ENCODE data around the gene UBAC1. TPM values are rescaled to one million over a fixed set of nuclear protein-coding genes. Genes with fewer than 3 reads are reported as not detected.

UBAC1 gene
- total RNA-seq, 1 donor from 2014 or later, result 30.1 TPM

DNA sequence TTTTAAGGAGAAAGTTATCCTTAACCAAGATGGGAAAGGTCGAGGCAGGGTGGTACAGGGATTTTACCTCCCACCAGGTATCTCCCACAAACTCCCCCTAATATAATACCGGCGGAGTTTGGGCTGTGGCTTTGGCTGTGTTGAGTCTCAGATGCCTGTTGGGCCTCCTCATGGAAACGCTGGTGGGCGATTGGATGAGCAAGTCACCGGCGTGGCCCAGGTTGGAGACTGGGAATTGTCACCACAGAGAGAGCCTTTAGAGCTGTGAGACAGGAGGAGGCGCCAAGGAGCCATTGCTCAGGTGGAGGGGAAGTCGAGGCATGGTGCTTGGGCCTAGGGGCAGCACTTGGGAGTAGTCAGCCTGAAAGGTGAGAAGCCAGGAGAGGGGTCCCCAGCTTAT lies 50.4 kb downstream of the UBAC1 start:
- intact Hi-C loops (cut with DNase I), result no loop called here
- Histone ChIP-seq H3K36me3 (peaks cover 6% of the 10 kb centered on the region), H3K4me1 (peaks cover 22% of the 10 kb centered on the region), H3K4me3 (no peak overlapping the region), H3K27ac (no peak overlapping the region), H3K27me3 (no peaks in the 10 kb centered on the region), H3K9me3 (peaks cover 7% of the 10 kb centered on the region)
- no peak for ATAC-seq
- TF ChIP-seq, protein P1, sequence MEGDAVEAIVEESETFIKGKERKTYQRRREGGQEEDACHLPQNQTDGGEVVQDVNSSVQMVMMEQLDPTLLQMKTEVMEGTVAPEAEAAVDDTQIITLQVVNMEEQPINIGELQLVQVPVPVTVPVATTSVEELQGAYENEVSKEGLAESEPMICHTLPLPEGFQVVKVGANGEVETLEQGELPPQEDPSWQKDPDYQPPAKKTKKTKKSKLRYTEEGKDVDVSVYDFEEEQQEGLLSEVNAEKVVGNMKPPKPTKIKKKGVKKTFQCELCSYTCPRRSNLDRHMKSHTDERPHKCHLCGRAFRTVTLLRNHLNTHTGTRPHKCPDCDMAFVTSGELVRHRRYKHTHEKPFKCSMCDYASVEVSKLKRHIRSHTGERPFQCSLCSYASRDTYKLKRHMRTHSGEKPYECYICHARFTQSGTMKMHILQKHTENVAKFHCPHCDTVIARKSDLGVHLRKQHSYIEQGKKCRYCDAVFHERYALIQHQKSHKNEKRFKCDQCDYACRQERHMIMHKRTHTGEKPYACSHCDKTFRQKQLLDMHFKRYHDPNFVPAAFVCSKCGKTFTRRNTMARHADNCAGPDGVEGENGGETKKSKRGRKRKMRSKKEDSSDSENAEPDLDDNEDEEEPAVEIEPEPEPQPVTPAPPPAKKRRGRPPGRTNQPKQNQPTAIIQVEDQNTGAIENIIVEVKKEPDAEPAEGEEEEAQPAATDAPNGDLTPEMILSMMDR (IDR thresholded peaks at IDR 0.05), result no peak
- DNase-seq, result peak; percentile 48

DNA sequence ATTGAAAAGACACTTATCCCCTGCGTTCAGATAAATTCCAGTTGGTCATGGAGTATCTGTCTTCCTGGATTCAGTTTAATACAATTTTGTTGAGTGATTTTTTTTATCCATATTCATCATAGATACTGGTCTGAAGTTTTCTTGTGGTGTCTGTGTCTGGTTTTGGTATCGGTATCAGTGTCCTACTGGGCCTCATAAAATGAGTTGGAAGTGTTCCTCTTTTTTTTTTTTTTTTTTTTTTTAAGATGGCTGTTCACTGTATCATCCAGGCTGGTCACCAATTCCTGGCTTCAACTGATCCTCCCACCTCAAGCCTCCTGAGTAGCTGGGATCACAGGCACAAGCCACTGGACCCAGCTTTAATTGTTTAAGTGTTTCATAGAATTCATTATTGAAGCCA lies 51.0 kb downstream of the UBAC1 start:
- intact Hi-C loops (cut with DNase I), result no loop called here
- Histone ChIP-seq H3K36me3 (peaks cover 6% of the 10 kb centered on the region), H3K9me3 (peaks cover 4% of the 10 kb centered on the region), H3K4me1 (peaks cover 27% of the 10 kb centered on the region), H3K27me3 (no peaks in the 10 kb centered on the region), H3K27ac (no peak overlapping the region), H3K4me3 (no peak overlapping the region)
- TF ChIP-seq, protein P1 (IDR thresholded peaks at IDR 0.05), result no peak
- no peak for ATAC-seq
- no peak for DNase-seq

DNA sequence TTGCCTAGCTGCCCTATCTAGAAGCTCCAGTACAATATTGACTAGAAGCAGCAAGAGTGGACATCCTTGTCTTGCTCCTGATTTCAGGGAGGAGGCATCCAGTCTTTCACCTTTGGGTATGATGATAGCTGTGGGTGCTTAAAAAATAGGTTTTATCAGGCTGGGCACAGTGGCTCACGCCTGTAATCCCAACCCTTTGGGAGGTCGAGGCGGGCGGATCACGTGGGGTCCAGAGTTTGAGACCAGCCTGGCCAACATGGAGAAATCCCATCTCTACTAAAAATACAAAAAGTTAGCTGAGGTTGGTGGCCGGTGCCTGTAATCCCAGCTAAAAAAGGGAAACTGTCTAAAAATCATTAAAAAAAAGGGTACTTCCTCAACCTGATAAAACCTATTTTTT lies 51.8 kb downstream of the UBAC1 start:
- peaks cover 6% of the 10 kb centered on the region for H3K36me3 ChIP-seq
- TF ChIP-seq, protein P1 (IDR thresholded peaks at IDR 0.05), result no peak
- H3K27ac ChIP-seq, result no peak overlapping the region
- no peak for ATAC-seq
- H3K4me1 ChIP-seq, result peaks cover 30% of the 10 kb centered on the region
- no peaks in the 10 kb centered on the region for H3K27me3 ChIP-seq
- H3K9me3 ChIP-seq, result no peaks in the 10 kb centered on the region
- peak; percentile 37 for DNase-seq
- H3K4me3 ChIP-seq, result peak overlapping the region; percentile 76
- intact Hi-C loops (cut with DNase I), result no loop called here

DNA sequence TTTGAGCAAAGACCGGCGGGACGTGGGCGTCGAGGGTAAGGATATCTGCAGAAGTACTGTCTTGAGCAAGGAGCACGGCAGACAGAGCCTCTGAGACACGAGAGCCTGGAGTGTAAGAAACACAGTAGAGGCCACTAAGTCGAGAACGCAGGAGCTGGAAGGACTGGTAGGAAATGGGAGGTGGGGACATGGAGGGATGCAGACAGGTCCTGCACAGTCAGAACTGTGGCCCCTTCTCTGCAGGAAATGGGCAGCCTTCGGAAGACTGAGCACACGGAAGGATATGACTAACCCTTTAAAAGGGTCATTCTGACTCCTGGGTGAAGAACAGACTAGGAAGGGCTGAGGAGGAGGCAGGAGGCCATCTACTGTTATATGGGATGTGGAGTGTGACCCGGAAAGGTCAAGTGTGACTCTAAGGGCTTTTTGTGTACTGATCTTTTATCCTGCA lies 52.4 kb downstream of the UBAC1 start:
- ATAC-seq, result no peak
- H3K4me1 ChIP-seq, result peaks cover 30% of the 10 kb centered on the region
- H3K9me3 ChIP-seq, result no peaks in the 10 kb centered on the region
- DNase-seq, result peak; percentile 71
- H3K36me3 ChIP-seq, result peaks cover 3% of the 10 kb centered on the region
- TF ChIP-seq, protein P1 (IDR thresholded peaks at IDR 0.05), result no peak
- intact Hi-C loops (cut with DNase I), result no loop called here
- H3K27me3 ChIP-seq, result no peaks in the 10 kb centered on the region
- peak overlapping the region; percentile 76 for H3K4me3 ChIP-seq
- H3K27ac ChIP-seq, result peak overlapping the region; percentile 82

DNA sequence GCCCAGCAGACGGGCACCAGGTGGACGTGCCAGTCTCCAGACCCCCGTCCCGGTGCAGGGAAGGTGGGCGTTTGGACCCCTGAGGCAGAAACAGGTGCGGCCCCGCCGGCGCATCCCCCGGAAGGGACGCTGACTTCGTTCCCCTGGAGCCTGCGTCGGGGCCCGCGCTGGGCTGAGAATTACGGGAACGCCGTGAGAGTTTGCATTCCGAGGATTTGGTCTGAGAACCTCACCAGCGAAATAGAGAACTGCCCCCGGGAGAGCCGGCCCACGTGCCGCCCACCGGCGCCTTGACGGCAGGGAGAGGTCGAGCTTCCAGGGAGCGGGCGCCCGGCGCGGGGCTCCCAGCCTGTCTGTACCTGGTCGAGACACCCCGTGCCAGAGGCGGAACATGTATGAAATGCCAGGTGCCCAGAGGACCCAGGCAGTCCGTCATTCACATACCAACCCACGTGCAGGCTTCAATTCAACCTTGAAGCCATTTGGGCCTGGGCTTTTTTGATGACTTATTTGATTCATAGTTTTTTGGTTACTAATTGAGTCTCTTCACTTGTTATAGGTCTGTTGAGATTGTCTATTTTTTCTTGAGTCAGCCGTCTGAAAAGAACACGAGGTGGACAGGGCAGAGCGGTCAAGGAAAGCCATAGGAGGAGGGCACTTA lies 53.0 kb downstream of the UBAC1 start:
- no peaks in the 10 kb centered on the region for H3K27me3 ChIP-seq

More for the DNA sequence above, 53.0 kb downstream of the UBAC1 start:
- TF ChIP-seq, protein P1 (IDR thresholded peaks at IDR 0.05), result no peak
- intact Hi-C loops (cut with DNase I), result no loop called here
- DNase-seq (no peak), ATAC-seq (no peak)
- H3K9me3 ChIP-seq, result no peaks in the 10 kb centered on the region
- peak overlapping the region; percentile 82 for H3K27ac ChIP-seq
- H3K4me3 ChIP-seq, result peak overlapping the region; percentile 76
- peaks cover 30% of the 10 kb centered on the region for H3K4me1 ChIP-seq
- H3K36me3 ChIP-seq, result no peaks in the 10 kb centered on the region
